Fibroblast of pulmonary artery (primary cell): ENCODE results near the gene PCGF2.

Source experiments
- DNase-seq: peaks from one replicate; pipeline ENCODE4 v3.0.0-alpha.2; 2010; ENCODE audit warnings: low read depth
- H3K4me3 ChIP-seq: replicated peaks from 2 replicates; pipeline ENCODE4 v1.5.1; 2011; ENCODE audit warnings: low read depth, mild to moderate bottlenecking, control low read depth, low read length, moderate library complexity
- TF ChIP-seq, protein P1 (sequence below): IDR thresholded peaks from 2 replicates; pipeline ENCODE4 v1.5.1; 2011; ENCODE audit warnings: mild to moderate bottlenecking, control low read depth, low read length, inconsistent platforms; ENCODE audit errors: missing control alignments

Gene PCGF2

DNA sequence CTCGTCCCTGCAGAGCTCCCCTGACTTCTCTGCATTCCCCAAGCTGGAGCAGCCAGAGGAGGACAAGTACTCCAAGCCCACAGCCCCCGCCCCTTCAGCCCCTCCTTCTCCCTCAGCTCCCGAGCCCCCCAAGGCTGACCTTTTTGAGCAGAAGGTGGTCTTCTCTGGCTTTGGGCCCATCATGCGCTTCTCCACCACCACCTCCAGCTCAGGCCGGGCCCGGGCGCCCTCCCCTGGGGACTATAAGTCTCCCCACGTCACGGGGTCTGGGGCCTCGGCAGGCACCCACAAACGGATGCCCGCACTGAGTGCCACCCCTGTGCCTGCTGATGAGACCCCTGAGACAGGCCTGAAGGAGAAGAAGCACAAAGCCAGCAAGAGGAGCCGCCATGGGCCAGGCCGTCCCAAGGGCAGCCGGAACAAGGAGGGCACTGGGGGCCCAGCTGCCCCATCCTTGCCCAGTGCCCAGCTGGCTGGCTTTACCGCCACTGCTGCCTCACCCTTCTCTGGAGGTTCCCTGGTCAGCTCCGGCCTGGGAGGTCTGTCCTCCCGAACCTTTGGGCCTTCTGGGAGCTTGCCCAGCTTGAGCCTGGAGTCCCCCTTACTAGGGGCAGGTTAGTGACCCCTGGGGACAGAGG lies 31.6 kb downstream of the PCGF2 start:
- DNase-seq = no peak
- no peak overlapping the region for H3K4me3 ChIP-seq
- TF ChIP-seq, protein P1, sequence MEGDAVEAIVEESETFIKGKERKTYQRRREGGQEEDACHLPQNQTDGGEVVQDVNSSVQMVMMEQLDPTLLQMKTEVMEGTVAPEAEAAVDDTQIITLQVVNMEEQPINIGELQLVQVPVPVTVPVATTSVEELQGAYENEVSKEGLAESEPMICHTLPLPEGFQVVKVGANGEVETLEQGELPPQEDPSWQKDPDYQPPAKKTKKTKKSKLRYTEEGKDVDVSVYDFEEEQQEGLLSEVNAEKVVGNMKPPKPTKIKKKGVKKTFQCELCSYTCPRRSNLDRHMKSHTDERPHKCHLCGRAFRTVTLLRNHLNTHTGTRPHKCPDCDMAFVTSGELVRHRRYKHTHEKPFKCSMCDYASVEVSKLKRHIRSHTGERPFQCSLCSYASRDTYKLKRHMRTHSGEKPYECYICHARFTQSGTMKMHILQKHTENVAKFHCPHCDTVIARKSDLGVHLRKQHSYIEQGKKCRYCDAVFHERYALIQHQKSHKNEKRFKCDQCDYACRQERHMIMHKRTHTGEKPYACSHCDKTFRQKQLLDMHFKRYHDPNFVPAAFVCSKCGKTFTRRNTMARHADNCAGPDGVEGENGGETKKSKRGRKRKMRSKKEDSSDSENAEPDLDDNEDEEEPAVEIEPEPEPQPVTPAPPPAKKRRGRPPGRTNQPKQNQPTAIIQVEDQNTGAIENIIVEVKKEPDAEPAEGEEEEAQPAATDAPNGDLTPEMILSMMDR = no peak

DNA sequence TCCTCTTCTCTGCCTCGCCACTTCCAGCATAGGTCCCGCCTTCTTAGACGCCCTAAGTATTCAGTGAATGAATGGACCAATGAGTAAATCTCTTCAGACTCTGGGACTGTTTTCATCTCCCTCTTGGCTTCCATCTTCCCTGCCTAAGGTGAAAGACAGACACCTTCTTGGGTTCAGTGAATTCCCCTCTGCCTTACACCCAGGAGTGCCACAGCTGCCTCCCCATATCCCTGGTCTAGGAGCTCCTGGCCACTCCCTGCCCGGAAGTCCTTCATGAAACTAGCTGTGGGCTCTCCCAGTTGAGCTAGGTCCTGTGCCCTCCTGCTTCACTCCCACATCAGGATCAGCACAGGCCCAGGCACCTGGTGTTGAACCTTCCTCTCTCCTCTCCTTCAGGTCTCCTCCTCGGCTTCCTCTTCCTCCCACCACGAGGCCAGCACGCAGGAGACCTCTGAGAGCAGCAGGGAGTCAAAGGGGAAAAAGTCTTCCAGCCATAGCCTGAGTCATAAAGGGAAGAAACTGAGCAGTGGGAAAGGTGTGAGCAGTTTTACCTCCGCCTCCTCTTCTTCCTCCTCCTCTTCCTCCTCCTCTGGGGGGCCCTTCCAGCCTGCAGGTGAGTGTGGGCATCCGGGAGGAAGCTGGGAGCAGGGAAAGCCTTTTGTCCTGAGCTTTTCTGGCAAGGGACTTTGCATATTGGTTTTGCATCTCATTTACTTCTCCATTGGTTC lies 32.8 kb downstream of the PCGF2 start:
- no peak overlapping the region for H3K4me3 ChIP-seq
- TF ChIP-seq, protein P1 = no peak
- DNase-seq = no peak

DNA sequence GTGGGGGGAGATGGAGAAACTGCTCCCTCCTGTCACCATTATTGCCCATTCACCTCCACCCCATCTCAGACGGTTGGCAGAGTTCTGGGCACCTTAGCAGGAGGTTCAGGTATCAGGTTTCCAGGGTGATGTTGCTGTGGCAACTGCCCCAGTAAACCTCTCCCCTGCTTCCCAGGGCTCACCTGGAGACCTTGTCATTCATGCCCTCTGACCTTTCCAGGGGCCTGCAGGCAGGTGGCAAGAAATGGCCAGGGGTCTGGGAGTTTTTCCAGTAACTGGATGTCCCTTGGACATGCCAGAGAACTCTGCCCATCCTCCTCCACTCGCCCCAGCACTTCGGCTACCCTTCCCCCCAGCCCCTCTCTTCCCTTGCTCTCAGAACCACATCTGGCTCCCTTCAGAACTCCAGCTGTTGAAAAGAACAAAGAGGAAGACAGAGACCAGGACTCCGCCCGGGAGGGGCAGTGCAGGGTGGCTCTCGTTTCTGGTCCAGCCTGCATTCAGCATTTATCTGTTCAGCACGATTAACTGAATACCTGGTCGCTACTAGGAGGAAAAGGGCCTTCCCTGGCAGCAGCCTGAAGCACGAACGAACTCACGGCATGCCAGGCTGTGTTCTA lies 34.6 kb downstream of the PCGF2 start:
- H3K4me3 ChIP-seq = no peak overlapping the region
- TF ChIP-seq, protein P1 = no peak
- no peak for DNase-seq

DNA sequence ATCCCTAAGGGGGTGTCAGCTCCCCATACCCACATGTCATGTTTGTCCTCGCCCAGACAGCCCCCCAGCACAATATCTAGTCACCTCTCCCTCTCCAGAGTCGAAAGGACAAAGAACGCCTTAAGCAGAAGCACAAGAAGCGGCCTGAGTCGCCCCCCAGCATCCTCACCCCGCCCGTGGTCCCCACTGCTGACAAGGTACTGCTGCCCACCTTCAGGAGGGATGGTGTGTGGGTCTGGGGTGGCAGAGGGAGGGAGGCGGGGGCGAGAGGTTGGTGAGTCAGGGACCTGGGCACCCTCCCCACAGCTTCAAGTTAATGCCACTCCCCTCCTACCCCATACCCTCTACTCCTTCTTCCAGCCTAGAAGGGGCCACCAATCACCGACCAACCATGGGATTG lies 35.5 kb downstream of the PCGF2 start:
- no peak for DNase-seq
- TF ChIP-seq, protein P1 = no peak
- no peak overlapping the region for H3K4me3 ChIP-seq

DNA sequence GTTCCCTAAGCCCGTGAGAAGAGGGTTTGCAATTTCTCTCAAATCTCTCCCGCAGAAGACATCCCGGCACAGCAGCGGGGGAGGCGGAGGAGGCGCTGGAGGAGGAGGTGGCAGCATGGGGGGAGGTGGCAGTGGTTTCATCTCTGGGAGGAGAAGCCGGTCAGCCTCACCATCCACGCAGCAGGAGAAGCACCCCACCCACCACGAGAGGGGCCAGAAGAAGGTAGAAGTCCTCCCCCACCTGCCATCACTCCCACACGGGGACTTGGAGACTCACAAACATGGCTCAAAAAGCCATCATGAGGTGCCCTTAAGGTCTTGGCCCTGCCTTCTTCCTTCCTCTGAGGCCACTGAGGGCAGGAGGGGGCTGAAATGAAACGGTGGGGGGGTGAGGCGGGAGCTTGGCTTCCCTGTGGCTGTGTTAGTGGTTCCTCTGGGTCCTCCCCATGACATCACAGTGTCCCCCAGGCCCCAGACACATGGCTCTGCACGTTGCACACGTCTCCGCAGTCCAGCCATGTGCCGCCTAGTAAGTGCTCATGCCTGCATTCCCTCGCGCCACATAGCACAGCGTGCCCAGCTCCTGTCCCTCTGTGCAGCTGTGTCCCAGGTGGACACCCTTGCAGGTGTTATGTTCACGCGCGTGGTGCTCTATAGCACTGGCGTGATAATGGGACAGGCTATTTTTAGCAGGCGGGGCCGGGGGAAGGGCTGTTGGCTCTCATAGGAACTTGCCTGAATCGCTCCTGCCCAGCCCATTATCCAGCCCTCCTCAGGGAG lies 36.2 kb downstream of the PCGF2 start:
- TF ChIP-seq, protein P1 = no peak
- DNase-seq = no peak
- H3K4me3 ChIP-seq = no peak overlapping the region

DNA sequence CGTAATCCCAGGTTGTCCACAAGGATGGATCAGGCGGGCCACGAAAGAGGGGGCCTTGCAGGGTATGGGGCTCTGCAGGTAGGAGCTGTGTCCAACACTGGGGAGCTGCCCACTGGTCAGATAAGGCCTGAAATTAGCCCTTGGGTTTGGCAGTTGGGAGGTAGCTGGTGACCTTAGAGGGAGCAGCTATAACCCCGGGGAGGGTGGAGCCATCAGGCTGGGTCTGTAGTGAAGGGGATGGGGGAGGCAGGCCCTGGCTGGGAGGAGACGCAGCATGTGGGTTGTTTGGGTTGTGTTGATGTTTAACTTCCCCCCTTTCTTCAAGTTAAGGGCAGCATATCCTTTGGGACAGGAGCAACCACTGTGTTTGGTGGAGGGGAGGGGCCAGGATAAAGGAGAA lies 37.2 kb downstream of the PCGF2 start:
- no peak overlapping the region for H3K4me3 ChIP-seq
- TF ChIP-seq, protein P1 = no peak
- no peak for DNase-seq
